Neural crest cell (in vitro differentiated cells): ENCODE results near the gene LRMDA. TPM values are rescaled to one million over a fixed set of nuclear protein-coding genes. Genes with fewer than 3 reads are reported as not detected.

ENCODE experiments used
- DNase-seq: peaks from one replicate; pipeline ENCODE4 v3.0.0; 2021; ENCODE audit warnings: low read depth, mixed read lengths, low spot score
- H3K27ac Mint-ChIP-seq: one replicate; pipeline ENCODE4 v1.8.0; 2021; ENCODE audit warnings: mild to moderate bottlenecking, mixed read lengths; ENCODE audit not compliant: unreplicated experiment
- H3K27me3 Mint-ChIP-seq: 2 replicates; pipeline ENCODE4 v1.8.0; 2021; ENCODE audit warnings: low read depth, mild to moderate bottlenecking, mixed read lengths
- H3K36me3 Mint-ChIP-seq: 2 replicates; pipeline ENCODE4 v1.8.0; 2021; ENCODE audit warnings: low read depth, mild to moderate bottlenecking, mixed read lengths
- H3K4me1 Mint-ChIP-seq: 2 replicates; pipeline ENCODE4 v1.8.0; 2021; ENCODE audit warnings: mixed read lengths
- H3K4me3 Mint-ChIP-seq: one replicate; pipeline ENCODE4 v1.8.0; 2021; ENCODE audit warnings: mild to moderate bottlenecking, mixed read lengths
- H3K9me3 Mint-ChIP-seq: 2 replicates; pipeline ENCODE4 v1.8.0; 2021; ENCODE audit warnings: mixed read lengths
- total RNA-seq: library from RNA; stranded (reverse); gene quantifications from 2 replicates; pipeline ENCODE4 v1.2.1, GENCODE V29; 2021
- TF ChIP-seq, protein P1 (sequence below): fragments of 200-600 bp; sonication (generic); conservative IDR thresholded peaks from 2 replicates; pipeline ENCODE4 v1.5.0; 2021; ENCODE audit warnings: antibody characterized with exemption, mild to moderate bottlenecking

LRMDA gene
- total RNA-seq, 1 donor from 2014 or later: 3.1 TPM

DNA sequence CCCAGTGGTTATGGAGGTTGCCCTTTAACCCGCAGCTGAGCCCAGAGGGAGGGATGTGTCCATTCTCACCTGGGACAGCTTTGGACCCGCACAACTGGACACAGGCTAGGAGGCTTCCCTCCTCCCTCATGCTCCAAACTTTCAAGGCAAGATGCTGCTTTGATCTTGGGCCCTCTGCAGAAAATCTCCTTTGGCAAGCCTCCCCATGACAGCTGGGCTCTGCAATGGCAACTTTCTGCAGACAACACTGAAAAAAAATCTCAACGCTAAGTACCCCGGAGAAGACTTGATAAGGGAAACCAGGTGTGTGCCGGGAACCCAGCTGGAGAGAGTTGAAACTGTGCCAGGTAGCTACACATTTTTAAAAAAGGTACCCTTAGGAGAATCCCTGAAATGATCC lies 610.1 kb downstream of the LRMDA start:
- Mint-ChIP-seq H3K27me3 (peaks cover 26% of the 10 kb centered on the region), H3K36me3 (peaks cover 6% of the 10 kb centered on the region), H3K4me1 (peaks cover under 1% of the 10 kb centered on the region), H3K27ac (no peak overlapping the region), H3K9me3 (peaks cover 2% of the 10 kb centered on the region), H3K4me3 (no peak overlapping the region)
- DNase-seq: no peak
- TF ChIP-seq, protein P1, sequence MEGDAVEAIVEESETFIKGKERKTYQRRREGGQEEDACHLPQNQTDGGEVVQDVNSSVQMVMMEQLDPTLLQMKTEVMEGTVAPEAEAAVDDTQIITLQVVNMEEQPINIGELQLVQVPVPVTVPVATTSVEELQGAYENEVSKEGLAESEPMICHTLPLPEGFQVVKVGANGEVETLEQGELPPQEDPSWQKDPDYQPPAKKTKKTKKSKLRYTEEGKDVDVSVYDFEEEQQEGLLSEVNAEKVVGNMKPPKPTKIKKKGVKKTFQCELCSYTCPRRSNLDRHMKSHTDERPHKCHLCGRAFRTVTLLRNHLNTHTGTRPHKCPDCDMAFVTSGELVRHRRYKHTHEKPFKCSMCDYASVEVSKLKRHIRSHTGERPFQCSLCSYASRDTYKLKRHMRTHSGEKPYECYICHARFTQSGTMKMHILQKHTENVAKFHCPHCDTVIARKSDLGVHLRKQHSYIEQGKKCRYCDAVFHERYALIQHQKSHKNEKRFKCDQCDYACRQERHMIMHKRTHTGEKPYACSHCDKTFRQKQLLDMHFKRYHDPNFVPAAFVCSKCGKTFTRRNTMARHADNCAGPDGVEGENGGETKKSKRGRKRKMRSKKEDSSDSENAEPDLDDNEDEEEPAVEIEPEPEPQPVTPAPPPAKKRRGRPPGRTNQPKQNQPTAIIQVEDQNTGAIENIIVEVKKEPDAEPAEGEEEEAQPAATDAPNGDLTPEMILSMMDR: no peak

DNA sequence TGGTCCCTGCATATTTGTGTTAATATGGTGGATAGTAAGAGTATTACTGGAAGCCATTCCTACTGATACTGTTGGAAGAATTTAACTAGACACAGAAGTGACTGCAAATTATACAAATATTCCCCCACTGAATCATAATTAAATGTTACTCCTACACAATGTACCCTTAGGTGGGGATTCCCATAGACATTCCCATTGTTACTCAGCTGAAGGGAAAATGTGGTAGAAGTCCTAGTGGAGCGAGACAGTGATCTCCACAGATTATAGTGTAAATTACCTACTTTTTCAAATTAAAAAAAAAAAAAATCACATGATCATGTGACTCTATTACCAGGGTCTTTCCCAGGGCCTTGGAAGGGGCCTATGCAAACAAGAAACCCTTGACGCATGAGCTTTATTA lies 611.8 kb downstream of the LRMDA start:
- H3K36me3 Mint-ChIP-seq: peaks cover 6% of the 10 kb centered on the region
- H3K4me3 Mint-ChIP-seq: no peak overlapping the region
- no peak overlapping the region for H3K27ac Mint-ChIP-seq
- TF ChIP-seq, protein P1: no peak
- H3K9me3 Mint-ChIP-seq: peaks cover 2% of the 10 kb centered on the region
- no peaks in the 10 kb centered on the region for H3K4me1 Mint-ChIP-seq
- no peak for DNase-seq
- H3K27me3 Mint-ChIP-seq: peaks cover 28% of the 10 kb centered on the region

DNA sequence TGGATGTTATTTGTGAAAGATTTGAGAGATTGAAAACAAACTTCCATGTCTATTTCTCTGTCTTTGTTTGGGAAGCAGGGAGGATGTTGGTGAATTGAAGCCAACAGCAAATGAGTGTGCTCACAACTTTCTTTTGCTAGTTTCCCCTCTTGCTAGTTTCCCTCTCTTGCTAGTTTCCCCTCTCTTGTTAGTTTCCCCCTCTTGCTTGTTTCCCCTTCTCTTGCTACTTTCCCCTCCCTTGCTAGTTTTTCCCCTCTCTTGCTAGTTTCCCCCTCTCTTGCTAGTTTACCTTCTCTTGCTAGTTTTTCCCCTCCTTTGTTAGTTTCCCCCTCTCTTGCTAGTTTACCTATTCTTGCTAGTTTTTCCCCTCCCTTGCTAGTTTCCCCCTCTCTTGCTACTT lies 613.3 kb downstream of the LRMDA start:
- Mint-ChIP-seq H3K9me3 (peaks cover 2% of the 10 kb centered on the region), H3K36me3 (peaks cover 3% of the 10 kb centered on the region), H3K27ac (no peak overlapping the region), H3K27me3 (peaks cover 28% of the 10 kb centered on the region), H3K4me3 (no peak overlapping the region), H3K4me1 (peaks cover 3% of the 10 kb centered on the region)
- TF ChIP-seq, protein P1: no peak
- DNase-seq: no peak

DNA sequence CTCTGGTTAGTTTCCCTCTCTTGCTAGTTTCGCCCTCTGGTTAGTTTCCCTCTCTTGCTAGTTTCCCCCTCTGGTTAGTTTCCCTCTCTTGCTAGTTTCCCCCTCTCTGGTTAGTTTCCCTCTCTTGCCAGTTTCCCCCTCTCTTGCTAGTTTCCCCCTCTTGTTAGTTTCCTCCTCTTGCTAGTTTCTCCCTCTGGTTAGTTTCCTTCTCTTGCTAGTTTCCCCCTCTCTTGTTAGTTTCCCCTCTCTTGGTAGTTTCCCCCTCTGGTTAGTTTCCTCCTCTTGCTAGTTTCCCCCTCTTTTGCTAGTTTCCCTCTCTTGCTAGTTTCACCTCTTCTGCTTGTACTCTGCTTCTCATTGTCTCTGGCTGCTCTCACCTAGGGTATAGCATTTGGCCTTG lies 613.8 kb downstream of the LRMDA start:
- H3K36me3 Mint-ChIP-seq: peaks cover 3% of the 10 kb centered on the region
- peaks cover 2% of the 10 kb centered on the region for H3K9me3 Mint-ChIP-seq
- H3K4me1 Mint-ChIP-seq: peaks cover 7% of the 10 kb centered on the region
- TF ChIP-seq, protein P1: no peak
- peaks cover 28% of the 10 kb centered on the region for H3K27me3 Mint-ChIP-seq
- H3K27ac Mint-ChIP-seq: no peak overlapping the region
- H3K4me3 Mint-ChIP-seq: no peak overlapping the region
- no peak for DNase-seq

DNA sequence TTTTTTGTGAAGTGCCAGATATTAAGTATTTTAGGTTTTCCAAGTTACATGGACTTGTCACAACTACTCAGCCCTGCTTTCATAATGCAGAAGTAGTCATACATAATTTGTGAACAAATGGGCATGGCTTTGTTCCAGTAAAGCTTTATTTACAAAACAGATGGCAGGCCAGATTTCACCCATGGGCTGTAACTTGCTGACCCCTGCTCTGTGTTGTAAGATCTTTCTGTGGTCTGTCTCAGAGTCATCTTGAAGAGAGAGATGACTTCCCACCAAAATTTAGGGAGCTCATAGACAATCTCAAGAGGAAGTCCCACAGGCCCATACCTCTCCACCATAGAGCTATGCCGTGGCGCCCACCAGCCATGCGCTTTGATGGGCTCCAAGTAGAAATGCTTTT lies 616.1 kb downstream of the LRMDA start:
- H3K27me3 Mint-ChIP-seq: peaks cover 36% of the 10 kb centered on the region
- no peak overlapping the region for H3K4me3 Mint-ChIP-seq
- H3K36me3 Mint-ChIP-seq: no peaks in the 10 kb centered on the region
- peaks cover 2% of the 10 kb centered on the region for H3K9me3 Mint-ChIP-seq
- no peak overlapping the region for H3K27ac Mint-ChIP-seq
- TF ChIP-seq, protein P1: no peak
- H3K4me1 Mint-ChIP-seq: peaks cover 28% of the 10 kb centered on the region
- no peak for DNase-seq
